ENCODE data around the gene PDE4D. TPM values are rescaled to one million over a fixed set of nuclear protein-coding genes. Genes with fewer than 3 reads are reported as not detected.
A peak's percentile ranks its signal among the peaks of the same experiment; 100 is the strongest.

PDE4D gene
- total RNA-seq, 1 experiment from 2014 or later = 2.1 TPM

GRCh38 chr5:59357381-59357977, 536.0 kb downstream of the PDE4D start:
- no peak overlapping the region for H2BK15ac ChIP-seq (ENCODE audit: low read depth, low read length)
- H3K9ac ChIP-seq (ENCODE audit: extremely low read depth, insufficient read length, low read length) = no peak overlapping the region
- no peaks in the 10 kb centered on the region for H3K79me2 ChIP-seq (ENCODE audit: insufficient read depth, low read length)

More at GRCh38 chr5:59357381-59357977, 536.0 kb downstream of the PDE4D start:
- Histone ChIP-seq H3K9me3 (ENCODE audit: control insufficient read depth, low read depth, low read length) (no peaks in the 10 kb centered on the region), H2AK5ac (ENCODE audit: insufficient read length, low read length) (no peak overlapping the region), H4K20me1 (ENCODE audit: control insufficient read depth, insufficient read depth, insufficient read length) (no peaks in the 10 kb centered on the region), H3K79me1 (ENCODE audit: insufficient read depth, low read depth, low read length, poor library complexity, severe bottlenecking) (no peaks in the 10 kb centered on the region), H4K8ac (replicated peaks; ENCODE audit: insufficient read length, low read depth, low read length) (no peak overlapping the region), H3K4ac (ENCODE audit: low read depth, low read length) (no peak overlapping the region), H3K4me2 (ENCODE audit: insufficient read depth, insufficient read length, low read length) (no peak overlapping the region), H2BK120ac (ENCODE audit: low read depth, low read length, poor library complexity, severe bottlenecking) (no peak overlapping the region), H2BK20ac (ENCODE audit: low read depth, low read length, poor library complexity, severe bottlenecking) (no peak overlapping the region), H3T11ph (ENCODE audit: low read length) (no peak overlapping the region), H3K27ac (ENCODE audit: insufficient read length, low read depth, low read length) (no peak overlapping the region), H3K14ac (ENCODE audit: insufficient read depth, low read length) (no peak overlapping the region), H3K23me2 (ENCODE audit: insufficient read length, low read depth, low read length, poor library complexity, severe bottlenecking) (no peaks in the 10 kb centered on the region), H2BK5ac (ENCODE audit: insufficient read length, low read length) (no peak overlapping the region), H4K5ac (ENCODE audit: insufficient read length, low read depth, low read length) (no peak overlapping the region), H4K91ac (ENCODE audit: insufficient read length, low read depth, low read length) (no peak overlapping the region), H3K23ac (ENCODE audit: insufficient read length, low read depth, low read length) (no peak overlapping the region), H3K56ac (ENCODE audit: insufficient read length, low read depth, low read length) (no peak overlapping the region), H2BK12ac (ENCODE audit: insufficient read length, low read depth, low read length) (no peak overlapping the region), H3K4me1 (ENCODE audit: insufficient read depth, low read length) (peaks cover 6% of the 10 kb centered on the region), H2AFZ (ENCODE audit: low read length) (no peak overlapping the region), H3K27me3 (ENCODE audit: insufficient read depth, low read length) (no peaks in the 10 kb centered on the region), H3K18ac (ENCODE audit: insufficient read length, low read depth, low read length) (no peak overlapping the region)
- TF ChIP-seq CTCF (conservative IDR thresholded peaks at IDR 0.05) = no peak
- no peak for DNase-seq
- Mint-ChIP-seq H3K27ac (peak overlapping the region in 1 of 3 experiments; percentile 64; a peak in 3 of 7 replicates), H3K9me3 (no peaks in the 10 kb centered on the region), H3K4me1 (peaks cover 31 to 35% of the 10 kb centered on the region in 2 experiments), H3K36me3 (ENCODE audit: insufficient read depth in 1 of 3, low read depth in 3 of 3) (no peaks in the 10 kb centered on the region), H3K4me3 (peak overlapping the region in 1 of 2 experiments; percentile 10; a peak in 1 of 5 replicates), H3K27me3 (ENCODE audit: low read depth) (peaks cover 1% of the 10 kb centered on the region; the same call in 1 of the 2 replicates)
- no CpG with 5 or more reads among the region's 8 CpGs for WGBS (ENCODE audit: extremely low coverage, insufficient read length, low lambda C conversion rate)
